Karpas-422 (cell line): ENCODE data around the gene SOX4. TPM values are rescaled to one million over a fixed set of nuclear protein-coding genes. Genes with fewer than 3 reads are reported as not detected.

Source experiments
- DNase-seq: peaks from one replicate; pipeline ENCODE4 v3.0.0-alpha.2; 2015
- H2AFZ ChIP-seq: fragments of 200-600 bp; sonication (generic); 2 replicates; pipeline ENCODE4 v1.6.1; 2014; ENCODE audit warnings: antibody characterized with exemption, low read length, mixed read lengths
- H3K27ac ChIP-seq: fragments of 200-600 bp; sonication (generic); 2 replicates; pipeline ENCODE4 v1.5.1; 2014; ENCODE audit warnings: mild to moderate bottlenecking, low read length, moderate library complexity
- H3K27me3 ChIP-seq: fragments of 200-600 bp; sonication (generic); 2 replicates; pipeline ENCODE4 v1.6.1; 2014; ENCODE audit warnings: low read length, mixed read lengths
- H3K36me3 ChIP-seq: fragments of 200-600 bp; sonication (generic); 2 replicates; pipeline ENCODE4 v1.6.1; 2014; ENCODE audit warnings: low read length, mixed read lengths; ENCODE audit not compliant: insufficient read depth
- H3K4me1 ChIP-seq: fragments of 200-600 bp; sonication (generic); 2 replicates; pipeline ENCODE4 v1.6.1; 2014; ENCODE audit warnings: mild to moderate bottlenecking, low read length, mixed read lengths
- H3K4me2 ChIP-seq: fragments of 200-600 bp; sonication (generic); 2 replicates; pipeline ENCODE4 v1.6.1; 2014; ENCODE audit warnings: low read length, low read depth, mild to moderate bottlenecking; ENCODE audit not compliant: poor library complexity, severe bottlenecking
- H3K4me3 ChIP-seq: fragments of 200-600 bp; sonication (generic); 2 replicates; pipeline ENCODE4 v1.5.1; 2014; ENCODE audit warnings: mild to moderate bottlenecking, antibody characterized with exemption, low read length, mixed read lengths
- H3K79me2 ChIP-seq: fragments of 200-600 bp; sonication (generic); 2 replicates; pipeline ENCODE4 v1.6.1; 2014; ENCODE audit warnings: mild to moderate bottlenecking, low read length, mixed read lengths
- H3K9ac ChIP-seq: fragments of 200-600 bp; sonication (generic); 2 replicates; pipeline ENCODE4 v1.6.0; 2014; ENCODE audit warnings: low read length
- H3K9me2 ChIP-seq: fragments of 200-600 bp; sonication (generic), shearing (Covaris generic); replicated peaks from 2 replicates; pipeline ENCODE4 v1.6.0; 2014; ENCODE audit warnings: mild to moderate bottlenecking, low read length, moderate library complexity; ENCODE audit not compliant: insufficient read depth
- H3K9me3 ChIP-seq: fragments of 300-700, 200-600 bp; sonication (generic); 2 replicates; pipeline ENCODE4 v1.6.1; 2014; ENCODE audit warnings: low read length, mixed read lengths
- H4K20me1 ChIP-seq: fragments of 200-600 bp; sonication (generic); 2 replicates; pipeline ENCODE4 v1.6.1; 2014; ENCODE audit warnings: mild to moderate bottlenecking, antibody characterized with exemption, low read length, low read depth; ENCODE audit not compliant: insufficient read depth
- total RNA-seq: library from RNA; depleted of rRNA; stranded (reverse); fragments of >200 nt; shearing (Covaris generic); gene quantifications from 2 replicates; pipeline ENCODE4 v1.2.3, GENCODE V29; 2014; ENCODE audit warnings: low replicate concordance

Gene SOX4
- total RNA-seq, 1 experiment from 2014 or later = 5.3 TPM

- Histone ChIP-seq H3K27me3 (no peaks in the 10 kb centered on the region), H3K9me2 (no peaks in the 10 kb centered on the region), H3K27ac (no peak overlapping the region), H2AFZ (no peak overlapping the region), H3K36me3 (no peaks in the 10 kb centered on the region), H4K20me1 (no peaks in the 10 kb centered on the region), H3K9ac (no peak overlapping the region), H3K4me1 (peaks cover 14% of the 10 kb centered on the region), H3K79me2 (no peaks in the 10 kb centered on the region), H3K9me3 (no peaks in the 10 kb centered on the region), H3K4me3 (no peak overlapping the region), H3K4me2 (no peak overlapping the region)
- DNase-seq = no peak
Measured at GRCh38 chr6:21613809-21614208, 20.3 kb downstream of the SOX4 start.

- Histone ChIP-seq H2AFZ (no peak overlapping the region), H4K20me1 (no peaks in the 10 kb centered on the region), H3K4me3 (no peak overlapping the region), H3K27ac (no peak overlapping the region), H3K9ac (no peak overlapping the region), H3K9me2 (no peaks in the 10 kb centered on the region), H3K4me2 (no peak overlapping the region), H3K36me3 (no peaks in the 10 kb centered on the region), H3K79me2 (no peaks in the 10 kb centered on the region), H3K9me3 (no peaks in the 10 kb centered on the region), H3K4me1 (peaks cover 14% of the 10 kb centered on the region), H3K27me3 (no peaks in the 10 kb centered on the region)
- no peak for DNase-seq
Measured at GRCh38 chr6:21614226-21614625, 20.7 kb downstream of the SOX4 start.

- DNase-seq = no peak
- Histone ChIP-seq H3K27me3 (no peaks in the 10 kb centered on the region), H3K4me3 (no peak overlapping the region), H2AFZ (no peak overlapping the region), H3K4me2 (no peak overlapping the region), H3K36me3 (no peaks in the 10 kb centered on the region), H3K9me2 (no peaks in the 10 kb centered on the region), H3K27ac (no peak overlapping the region), H3K9me3 (no peaks in the 10 kb centered on the region), H4K20me1 (no peaks in the 10 kb centered on the region), H3K9ac (no peak overlapping the region), H3K4me1 (peaks cover 5% of the 10 kb centered on the region), H3K79me2 (no peaks in the 10 kb centered on the region)
Measured at GRCh38 chr6:21615504-21615903, 22.0 kb downstream of the SOX4 start.

- DNase-seq = no peak
- no peaks in the 10 kb centered on the region for H3K9me3 ChIP-seq
- no peaks in the 10 kb centered on the region for H4K20me1 ChIP-seq
- no peaks in the 10 kb centered on the region for H3K9me2 ChIP-seq
- peaks cover under 1% of the 10 kb centered on the region for H3K4me1 ChIP-seq
- no peak overlapping the region for H3K4me2 ChIP-seq
- H3K4me3 ChIP-seq = no peak overlapping the region
- H2AFZ ChIP-seq = no peak overlapping the region
- H3K36me3 ChIP-seq = no peaks in the 10 kb centered on the region
- H3K27ac ChIP-seq = no peak overlapping the region
- H3K79me2 ChIP-seq = no peaks in the 10 kb centered on the region
- H3K9ac ChIP-seq = no peak overlapping the region
- H3K27me3 ChIP-seq = no peaks in the 10 kb centered on the region
Measured at GRCh38 chr6:21616005-21616404, 22.5 kb downstream of the SOX4 start.

GRCh38 chr6:21625642-21626041 lies 32.1 kb downstream of the SOX4 start:
- Histone ChIP-seq H3K4me3 (no peak overlapping the region), H3K9me3 (no peaks in the 10 kb centered on the region), H3K79me2 (no peaks in the 10 kb centered on the region), H3K27me3 (no peaks in the 10 kb centered on the region), H3K4me2 (no peak overlapping the region), H3K4me1 (no peaks in the 10 kb centered on the region), H4K20me1 (no peaks in the 10 kb centered on the region), H3K36me3 (no peaks in the 10 kb centered on the region), H2AFZ (no peak overlapping the region), H3K9ac (no peak overlapping the region), H3K27ac (no peak overlapping the region), H3K9me2 (no peaks in the 10 kb centered on the region)
- no peak for DNase-seq

- H3K27ac ChIP-seq = no peak overlapping the region
- no peaks in the 10 kb centered on the region for H3K36me3 ChIP-seq
- H3K79me2 ChIP-seq = no peaks in the 10 kb centered on the region
- no peak for DNase-seq
- H3K27me3 ChIP-seq = no peaks in the 10 kb centered on the region
- H2AFZ ChIP-seq = no peak overlapping the region
- H3K4me3 ChIP-seq = no peak overlapping the region
- no peaks in the 10 kb centered on the region for H3K4me1 ChIP-seq
- no peaks in the 10 kb centered on the region for H4K20me1 ChIP-seq
- no peaks in the 10 kb centered on the region for H3K9me2 ChIP-seq
- no peak overlapping the region for H3K9ac ChIP-seq
- H3K4me2 ChIP-seq = no peak overlapping the region
- no peaks in the 10 kb centered on the region for H3K9me3 ChIP-seq
Measured at GRCh38 chr6:21626756-21627155, 33.2 kb downstream of the SOX4 start.

GRCh38 chr6:21628160-21628559 lies 34.6 kb downstream of the SOX4 start:
- Histone ChIP-seq H3K79me2 (no peaks in the 10 kb centered on the region), H3K4me2 (no peak overlapping the region), H3K36me3 (no peaks in the 10 kb centered on the region), H3K9me3 (no peaks in the 10 kb centered on the region), H3K4me3 (no peak overlapping the region), H3K27ac (no peak overlapping the region), H3K4me1 (no peaks in the 10 kb centered on the region), H3K9ac (no peak overlapping the region), H4K20me1 (no peaks in the 10 kb centered on the region), H2AFZ (no peak overlapping the region), H3K27me3 (no peaks in the 10 kb centered on the region), H3K9me2 (no peaks in the 10 kb centered on the region)
- no peak for DNase-seq

- no peaks in the 10 kb centered on the region for H3K27me3 ChIP-seq
Measured at GRCh38 chr6:21633511-21634109, 40.1 kb downstream of the SOX4 start.

GRCh38 chr6:21634582-21634981 lies 41.0 kb downstream of the SOX4 start:
- no peak overlapping the region for H3K9ac ChIP-seq
- no peak for DNase-seq
- H3K27me3 ChIP-seq = no peaks in the 10 kb centered on the region
- H4K20me1 ChIP-seq = no peaks in the 10 kb centered on the region
- H3K4me2 ChIP-seq = no peak overlapping the region
- H3K27ac ChIP-seq = no peak overlapping the region
- H3K4me1 ChIP-seq = no peaks in the 10 kb centered on the region
- H3K79me2 ChIP-seq = no peaks in the 10 kb centered on the region
- no peaks in the 10 kb centered on the region for H3K9me3 ChIP-seq
- H3K36me3 ChIP-seq = no peaks in the 10 kb centered on the region
- no peaks in the 10 kb centered on the region for H3K9me2 ChIP-seq
- no peak overlapping the region for H3K4me3 ChIP-seq
- H2AFZ ChIP-seq = no peak overlapping the region

More at GRCh38 chr6:21633511-21634109, 40.1 kb downstream of the SOX4 start:
- H3K4me3 ChIP-seq = no peak overlapping the region
- H4K20me1 ChIP-seq = no peaks in the 10 kb centered on the region
- no peak overlapping the region for H3K27ac ChIP-seq
- H3K4me2 ChIP-seq = no peak overlapping the region
- no peaks in the 10 kb centered on the region for H3K79me2 ChIP-seq
- H3K36me3 ChIP-seq = no peaks in the 10 kb centered on the region
- no peak overlapping the region for H2AFZ ChIP-seq
- no peaks in the 10 kb centered on the region for H3K9me3 ChIP-seq
- H3K9ac ChIP-seq = no peak overlapping the region
- DNase-seq = no peak
- no peaks in the 10 kb centered on the region for H3K4me1 ChIP-seq
- no peaks in the 10 kb centered on the region for H3K9me2 ChIP-seq
